GM12878 (cell line): Measurements from ENCODE around the gene GOSR1. TPM values are rescaled to one million over a fixed set of nuclear protein-coding genes. Genes with fewer than 3 reads are reported as not detected.

Experiments
- ATAC-seq: fragments of 200-7000 bp; cut with Tn5 transposase; 3 replicates; pipeline ENCODE4 v1.9.1; 2020; ENCODE audit warnings: mild to moderate bottlenecking, moderate library complexity
- BruUV-seq: library from RNA; stranded (reverse); fragments of 400-500 nt; replicated peaks from 2 replicates; lab custom pipeline; 2021; lab: Mats Ljungman, UMichigan
- CTCF ChIA-PET: fragments of 300-600 bp; sonication (Branson Sonifier 250); formaldehyde crosslinking; extraction: SDS; loops from one replicate; lab custom pipeline; 2021; ENCODE audit warnings: inconsistent platforms; lab: Yijun Ruan, JAX
- POLR2A ChIA-PET: fragments of 350-600 bp; formaldehyde crosslinking; extraction: SDS; loops from one replicate; lab custom pipeline; 2021; ENCODE audit warnings: inconsistent platforms; lab: Charles Lee
- RAD21 ChIA-PET: fragments of 300-600 bp; sonication (Branson Sonifier 250); formaldehyde crosslinking; loops from one replicate; lab custom pipeline; 2023; ENCODE audit warnings: antibody characterized with exemption; ENCODE audit not compliant: unreplicated experiment; lab: Charles Lee
- SMC1A ChIA-PET: fragments of 300-600 bp; sonication (Branson Sonifier 250); formaldehyde crosslinking; loops from one replicate; lab custom pipeline; 2023; ENCODE audit not compliant: unreplicated experiment, uncharacterized antibody; lab: Charles Lee
- DNase-seq: peaks from one replicate; pipeline ENCODE4 v3.0.0-alpha.2; 2011; ENCODE audit warnings: low read depth, low spot score
- FAIRE-seq: peaks from 3 replicates; lab custom pipeline; 2011; peaks lifted over from hg19 to GRCh38; lab: Jason Lieb, UNC
- H2AFZ ChIP-seq: 2 replicates; pipeline ENCODE4 v1.6.0; 2011; ENCODE audit warnings: low read depth, low read length, control low read depth; ENCODE audit not compliant: control insufficient read depth
- H3K27ac ChIP-seq: 2 replicates; pipeline ENCODE4 v1.5.1; 2011; ENCODE audit warnings: control low read depth; ENCODE audit not compliant: control insufficient read depth, insufficient read depth
- H3K27me3 ChIP-seq, 2 experiments: replicated peaks in 1 of 2; 2 replicates each; pipeline versions ENCODE4 v1.6.0 to v1.6.1; 2011; ENCODE audit warnings: low read length in 1 of 2; ENCODE audit not compliant: control insufficient read depth in 2 of 2, insufficient read depth in 2 of 2
- H3K36me3 ChIP-seq, 2 experiments: 2 replicates each; pipeline ENCODE4 v1.5.1; 2011; ENCODE audit warnings: low read length in 1 of 2; ENCODE audit not compliant: control insufficient read depth in 2 of 2, insufficient read depth in 2 of 2
- H3K4me1 ChIP-seq: 2 replicates; pipeline ENCODE4 v1.6.1; 2011; ENCODE audit warnings: mild to moderate bottlenecking, low read length, moderate library complexity, mixed read lengths; ENCODE audit not compliant: control insufficient read depth, insufficient read depth
- H3K4me2 ChIP-seq: 2 replicates; pipeline ENCODE4 v1.6.0; 2011; ENCODE audit warnings: control low read depth; ENCODE audit not compliant: control insufficient read depth, insufficient read depth
- H3K4me3 ChIP-seq: fragments of 200-600 bp; sonication (generic); 2 replicates; pipeline ENCODE4 v1.5.1; 2016
- H3K79me2 ChIP-seq: 2 replicates; pipeline ENCODE4 v1.6.0; 2011; ENCODE audit warnings: low read length; ENCODE audit not compliant: control insufficient read depth, insufficient read depth
- H3K9ac ChIP-seq: 2 replicates; pipeline ENCODE4 v1.8.0; 2011; ENCODE audit warnings: low read length, control low read depth, mixed read lengths; ENCODE audit not compliant: control insufficient read depth, insufficient read depth
- H3K9me3 ChIP-seq: replicated peaks from 3 replicates; pipeline ENCODE4 v1.5.1; 2011; ENCODE audit warnings: mild to moderate bottlenecking, low read length; ENCODE audit not compliant: control insufficient read depth, insufficient read depth
- H4K20me1 ChIP-seq: 2 replicates; pipeline ENCODE4 v1.6.0; 2011; ENCODE audit not compliant: control insufficient read depth, insufficient read depth
- CHD4 ChIP-seq: fragments of 200-600 bp; sonication (generic); IDR thresholded peaks from 2 replicates; pipeline ENCODE4 v1.6.1; 2016; ENCODE audit warnings: mild to moderate bottlenecking
- DPF2 ChIP-seq: fragments of 450-650 bp; IDR thresholded peaks from 2 replicates; pipeline ENCODE4 v1.6.1; 2017; ENCODE audit warnings: mild to moderate bottlenecking
- HDAC6 ChIP-seq: fragments of 200-600 bp; sonication (generic); IDR thresholded peaks from one replicate; pipeline ENCODE4 v1.8.0; 2017; ENCODE audit warnings: antibody characterized with exemption; ENCODE audit not compliant: unreplicated experiment
- JUND ChIP-seq: IDR thresholded peaks from 2 replicates; pipeline ENCODE4 v1.6.1; 2012; ENCODE audit warnings: low read depth, mild to moderate bottlenecking, low read length, improper control_type of control experiment, moderate library complexity
- MTA2 ChIP-seq: fragments of 450-650 bp; IDR thresholded peaks from 2 replicates; pipeline ENCODE4 v1.6.1; 2016; ENCODE audit warnings: low read depth, mild to moderate bottlenecking, moderate library complexity
- MTA3 ChIP-seq: IDR thresholded peaks from 2 replicates; pipeline ENCODE4 v1.6.1; 2012; ENCODE audit warnings: low read length, inconsistent platforms, borderline replicate concordance
- MYC ChIP-seq: IDR thresholded peaks from 2 replicates; pipeline ENCODE4 v1.6.1; 2011; ENCODE audit warnings: mild to moderate bottlenecking, low read length, moderate library complexity, inconsistent platforms; ENCODE audit not compliant: insufficient read depth, insufficient replicate concordance, insufficient read length, severe bottlenecking
- PBX3 ChIP-seq: IDR thresholded peaks from 2 replicates; pipeline ENCODE4 v1.6.1; 2011; ENCODE audit warnings: mild to moderate bottlenecking, low read depth, low read length, moderate library complexity; ENCODE audit not compliant: insufficient replicate concordance
- POLR2A ChIP-seq: IDR thresholded peaks from 2 replicates; pipeline ENCODE4 v1.6.1; 2011; ENCODE audit warnings: low read depth, mild to moderate bottlenecking, low read length
- POLR2AphosphoS2 ChIP-seq: IDR thresholded peaks from 2 replicates; pipeline ENCODE4 v1.6.1; 2011; ENCODE audit warnings: low read depth, mild to moderate bottlenecking, low read length, improper control_type of control experiment, moderate library complexity
- SMAD1 ChIP-seq: fragments of 450-650 bp; IDR thresholded peaks from 2 replicates; pipeline ENCODE4 v1.6.1; 2018; ENCODE audit warnings: mild to moderate bottlenecking, low read depth; ENCODE audit not compliant: partially characterized antibody
- SMARCA5 ChIP-seq: fragments of 450-650 bp; IDR thresholded peaks from 2 replicates; pipeline ENCODE4 v1.6.1; 2017; ENCODE audit warnings: mild to moderate bottlenecking
- SPI1 ChIP-seq: IDR thresholded peaks from 2 replicates; pipeline ENCODE4 v1.6.1; 2011; ENCODE audit warnings: low read depth, mild to moderate bottlenecking, low read length, moderate library complexity, borderline replicate concordance; ENCODE audit not compliant: insufficient read depth
- TCF7 ChIP-seq: IDR thresholded peaks from 2 replicates; pipeline ENCODE4 v1.6.1; 2014; ENCODE audit warnings: antibody characterized with exemption, borderline replicate concordance
- YY1 ChIP-seq: IDR thresholded peaks from 2 replicates; pipeline ENCODE4 v1.6.1; 2011; ENCODE audit warnings: low read depth, mild to moderate bottlenecking, low read length
- ZZZ3 ChIP-seq: IDR thresholded peaks from 2 replicates; pipeline ENCODE4 v1.6.1; 2011; ENCODE audit warnings: low read depth; ENCODE audit not compliant: control insufficient read depth, insufficient read length
- WGBS: methylation state at CpG from one replicate; pipeline ENCODE4 v1.1.6; 2016; ENCODE audit warnings: low lambda C conversion rate; ENCODE audit not compliant: insufficient replicate concordance, insufficient coverage; ENCODE audit errors: missing lambda C conversion rate; 5-methylcytosine and 5-hydroxymethylcytosine counted together
- in situ Hi-C: fragments of 300-500 bp; cut with MboI; formaldehyde crosslinking; loops from 9 replicates; pipeline ENCODE4 v1.14.3; 2018; ENCODE audit warnings: mixed read lengths
- intact Hi-C: fragments of 100-400 bp; cut with micrococcal nuclease; formaldehyde crosslinking; loops from one replicate; pipeline ENCODE4 v1.14.2; 2022; ENCODE audit not compliant: unreplicated experiment
- polyA plus RNA-seq, 11 experiments: library from polyadenylated mRNA; depleted of rRNA in 4 of 11; unstranded in 6 of 11; stranded (reverse) in 5 of 11; fragments of >200 nt; fragmentation: Nextera tagmentation in 4 of 11; fragmentation: Illumina TruSeq in 1 of 11; extraction: Ambion mirVana in 4 of 11; extraction: Trizol in 1 of 11; gene quantifications; 1 replicate in 1 of 11; 2 replicates in 10 of 11; pipeline versions ENCODE4 v1.2.1 to v1.2.3, GENCODE V29; 2011 to 2016; ENCODE audit warnings: inconsistent platforms in 2 of 11, missing spikeins in 2 of 11, low read depth in 1 of 11
- total RNA-seq, 4 experiments: library from RNA; depleted of rRNA in 3 of 4; stranded (reverse); fragments of >200 nt in 3 of 4; fragmentation: Illumina TruSeq in 1 of 4; extraction: Trizol in 1 of 4; gene quantifications; 2 replicates each; pipeline versions ENCODE4 v1.2.1 to v1.2.3, GENCODE V29; 2013 to 2021
- TF ChIP-seq, protein P1 (sequence below): IDR thresholded peaks from 2 replicates; pipeline ENCODE4 v1.6.1; 2011; ENCODE audit warnings: low read depth, mild to moderate bottlenecking, low read length, moderate library complexity, borderline replicate concordance; ENCODE audit errors: extremely low read depth

Gene GOSR1
- total and polyA plus RNA-seq, 10 of the 15 experiments (the other 5 are each of a cell fraction or from before 2014, with no cell fraction given) = 21.4 to 99.3 (median 42.9) TPM

DNA sequence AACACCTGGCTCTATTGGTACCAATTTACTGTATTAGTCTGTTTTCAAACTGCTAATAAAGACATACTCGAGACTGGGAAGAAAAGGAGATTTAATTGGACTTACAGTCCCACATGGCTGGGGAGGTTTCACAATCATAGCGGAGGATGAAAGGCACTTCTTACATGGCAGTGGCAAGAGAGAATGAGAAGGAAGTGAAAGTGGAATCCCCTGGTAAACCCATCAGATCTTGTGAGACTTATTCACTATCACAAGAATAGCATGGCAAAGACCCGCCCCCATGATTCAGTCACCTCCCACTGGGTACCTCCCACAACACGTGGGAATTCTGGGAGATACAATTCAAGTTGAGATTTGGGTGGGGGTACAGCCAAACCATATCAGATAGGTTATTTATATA lies 22.6 kb upstream of the GOSR1 start:
- ATAC-seq = no peak
- H2AFZ ChIP-seq = no peak overlapping the region
- no peak overlapping the region for H3K9ac ChIP-seq
- no TSS peak for BruUV-seq
- FAIRE-seq = no peak
- H3K27me3 ChIP-seq = no peaks in the 10 kb centered on the region
- H4K20me1 ChIP-seq = no peaks in the 10 kb centered on the region
- peaks cover 0 to 8% of the 10 kb centered on the region in 2 experiments; a peak in 3 of 4 replicates for H3K36me3 ChIP-seq
- ChIA-PET SMC1A (no interaction called here), CTCF (interaction anchor here (1.1 kb wide), 1 partner anchor 22 kb away, joined by 3 read pairs; the partner anchor contains the start of gene GOSR1), RAD21 (no interaction called here), POLR2A (no interaction called here)
- 0 out of 2 replicates have a peak, but pooled peaks have one; percentile 6 for TF ChIP-seq SPI1
- TF ChIP-seq POLR2AphosphoS2 = no peak
- no peak overlapping the region for H3K27ac ChIP-seq
- intact Hi-C loops (no loop called here), in situ Hi-C loops (no loop called here)
- DNase-seq = no peak
- H3K4me3 ChIP-seq = no peak overlapping the region
- 69% methylated on average over 4 of the region's 4 CpGs for WGBS
- no peaks in the 10 kb centered on the region for H3K4me1 ChIP-seq
- no peaks in the 10 kb centered on the region for H3K79me2 ChIP-seq
- no peak overlapping the region for H3K4me2 ChIP-seq
- H3K9me3 ChIP-seq = no peaks in the 10 kb centered on the region; the same call in 1 of the 3 replicates

DNA sequence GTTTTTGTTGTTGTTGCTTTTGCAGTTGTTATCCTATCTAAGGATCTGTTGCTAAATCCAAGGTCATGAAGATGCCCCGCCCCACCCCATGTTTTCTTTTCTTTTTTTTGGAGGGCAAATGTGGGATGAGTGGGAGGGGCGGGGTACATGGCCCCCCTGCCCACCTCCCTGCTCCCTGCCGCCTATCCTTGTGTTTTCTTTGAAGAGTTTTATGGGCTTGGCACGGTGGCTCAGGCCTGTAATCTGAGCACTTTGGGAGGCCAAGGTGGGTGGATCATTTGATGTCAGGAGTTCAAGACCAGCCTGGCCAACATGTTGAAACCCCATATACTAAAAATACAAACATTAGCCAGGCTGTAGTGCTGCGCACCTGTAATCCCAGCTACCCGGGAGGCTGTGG lies 18.8 kb upstream of the GOSR1 start:
- Histone ChIP-seq H3K27ac (no peak overlapping the region), H3K36me3 (peaks cover 0 to 8% of the 10 kb centered on the region in 2 experiments; a peak in 2 of 4 replicates), H3K4me3 (no peak overlapping the region), H3K4me1 (no peaks in the 10 kb centered on the region), H3K27me3 (no peaks in the 10 kb centered on the region), H3K9me3 (no peaks in the 10 kb centered on the region; the same call in 1 of the 3 replicates), H3K9ac (no peak overlapping the region), H2AFZ (no peak overlapping the region), H4K20me1 (no peaks in the 10 kb centered on the region), H3K4me2 (no peak overlapping the region), H3K79me2 (no peaks in the 10 kb centered on the region)
- in situ Hi-C loops (no loop called here), intact Hi-C loops (no loop called here)
- ChIA-PET SMC1A (no interaction called here), RAD21 (no interaction called here), POLR2A (no interaction called here), CTCF (no interaction called here)
- DNase-seq (no peak), FAIRE-seq (no peak), ATAC-seq (no peak)
- TF ChIP-seq MTA3 (no peak), MTA2 (no peak), SMARCA5 (no peak), DPF2 (no peak), SMAD1 (no peak), POLR2AphosphoS2 (no peak), HDAC6 (no peak), TCF7 (no peak), CHD4 (no peak), JUND (no peak), POLR2A (no peak), YY1 (no peak), ZZZ3 (no peak), MYC (no peak), PBX3 (no peak)
- TF ChIP-seq, protein P1, sequence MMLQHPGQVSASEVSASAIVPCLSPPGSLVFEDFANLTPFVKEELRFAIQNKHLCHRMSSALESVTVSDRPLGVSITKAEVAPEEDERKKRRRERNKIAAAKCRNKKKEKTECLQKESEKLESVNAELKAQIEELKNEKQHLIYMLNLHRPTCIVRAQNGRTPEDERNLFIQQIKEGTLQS = no peak
- BruUV-seq = no TSS peak
- WGBS = 86% methylated on average over 5 of the region's 6 CpGs
